Hepatocyte (in vitro differentiated cells): ENCODE results near the gene MYRF.

Source experiments
- CTCF ChIP-seq: fragments of 200-600 bp; sonication (generic); IDR thresholded peaks from 2 replicates; pipeline ENCODE4 v1.5.1; 2016; ENCODE audit warnings: antibody characterized with exemption, mild to moderate bottlenecking; ENCODE audit not compliant: poor library complexity
- EZH2 ChIP-seq: fragments of 200-600 bp; sonication (generic); IDR thresholded peaks from 2 replicates; pipeline ENCODE4 v1.6.1; 2016; ENCODE audit warnings: antibody characterized with exemption, mild to moderate bottlenecking, borderline replicate concordance
- EZH2phosphoT487 ChIP-seq: fragments of 200-600 bp; sonication (generic); IDR thresholded peaks from one replicate; pipeline ENCODE4 v1.6.1; 2018; ENCODE audit warnings: antibody characterized with exemption, mild to moderate bottlenecking, low read depth, moderate library complexity; ENCODE audit not compliant: unreplicated experiment, severe bottlenecking

GRCh38 chr11:61719978-61720377, 32.5 kb upstream of the MYRF start:
- TF ChIP-seq EZH2phosphoT487: no peak
- no peak for TF ChIP-seq CTCF
- no peak for TF ChIP-seq EZH2
